GM08714 (cell line): ENCODE measurements around the gene SND1.

Source experiments
- H3K4me3 ChIP-seq: fragments of 200-500 bp; sonication (Bioruptor generic); 2 replicates; pipeline ENCODE4 v1.5.1; 2014; ENCODE audit warnings: mild to moderate bottlenecking, low read length, inconsistent platforms
- ZNF274 ChIP-seq: IDR thresholded peaks from 2 replicates; pipeline ENCODE4 v1.6.1; 2012; ENCODE audit warnings: mild to moderate bottlenecking, low read depth, low read length

Gene SND1

GRCh38 chr7:128091106-128091505 is 439.1 kb downstream of the SND1 start:
- no peak for TF ChIP-seq ZNF274
- H3K4me3 ChIP-seq = no peak overlapping the region

- no peak for TF ChIP-seq ZNF274
- H3K4me3 ChIP-seq = no peak overlapping the region
Measured at GRCh38 chr7:128092221-128092620, 440.2 kb downstream of the SND1 start.

GRCh38 chr7:128093614-128094570 is 441.9 kb downstream of the SND1 start:
- TF ChIP-seq ZNF274 = no peak
- H3K4me3 ChIP-seq = no peak overlapping the region

- no peak overlapping the region for H3K4me3 ChIP-seq
- no peak for TF ChIP-seq ZNF274
Measured at GRCh38 chr7:128094686-128095085, 442.7 kb downstream of the SND1 start.

GRCh38 chr7:128097211-128097731 is 445.3 kb downstream of the SND1 start:
- no peak for TF ChIP-seq ZNF274
- no peak overlapping the region for H3K4me3 ChIP-seq

GRCh38 chr7:128098629-128099028 is 446.6 kb downstream of the SND1 start:
- no peak for TF ChIP-seq ZNF274
- no peak overlapping the region for H3K4me3 ChIP-seq

- TF ChIP-seq ZNF274 = no peak
- no peak overlapping the region for H3K4me3 ChIP-seq
Measured at GRCh38 chr7:128099204-128099671, 447.2 kb downstream of the SND1 start.

GRCh38 chr7:128100225-128100948 is 448.4 kb downstream of the SND1 start:
- H3K4me3 ChIP-seq = no peak overlapping the region
- TF ChIP-seq ZNF274 = no peak

- no peak overlapping the region for H3K4me3 ChIP-seq
- TF ChIP-seq ZNF274 = no peak
Measured at GRCh38 chr7:128100949-128101713, 449.1 kb downstream of the SND1 start.

GRCh38 chr7:128102490-128103291 is 450.7 kb downstream of the SND1 start:
- H3K4me3 ChIP-seq = no peak overlapping the region
- no peak for TF ChIP-seq ZNF274

GRCh38 chr7:128103498-128104107 is 451.6 kb downstream of the SND1 start:
- no peak for TF ChIP-seq ZNF274
- peak overlapping the region; percentile 27; the same call in 1 of the 2 replicates for H3K4me3 ChIP-seq

GRCh38 chr7:128104108-128104742 is 452.2 kb downstream of the SND1 start:
- peak overlapping the region; percentile 27; the same call in 1 of the 2 replicates for H3K4me3 ChIP-seq

More at GRCh38 chr7:128104108-128104742, 452.2 kb downstream of the SND1 start:
- TF ChIP-seq ZNF274 = no peak
